ENCODE results near the gene F2RL1.
"Not testable (repeated sequence)": the region's sequence is repeated elsewhere in the genome, so short reads cannot be mapped to it uniquely, and the experiment has no call there.

Gene F2RL1

GRCh38 chr5:76808141-76808691 lies 10.6 kb upstream of the F2RL1 start:
- DNase-seq = no peak

GRCh38 chr5:76809141-76809540 lies 9.7 kb upstream of the F2RL1 start:
- no peak for DNase-seq

DNA sequence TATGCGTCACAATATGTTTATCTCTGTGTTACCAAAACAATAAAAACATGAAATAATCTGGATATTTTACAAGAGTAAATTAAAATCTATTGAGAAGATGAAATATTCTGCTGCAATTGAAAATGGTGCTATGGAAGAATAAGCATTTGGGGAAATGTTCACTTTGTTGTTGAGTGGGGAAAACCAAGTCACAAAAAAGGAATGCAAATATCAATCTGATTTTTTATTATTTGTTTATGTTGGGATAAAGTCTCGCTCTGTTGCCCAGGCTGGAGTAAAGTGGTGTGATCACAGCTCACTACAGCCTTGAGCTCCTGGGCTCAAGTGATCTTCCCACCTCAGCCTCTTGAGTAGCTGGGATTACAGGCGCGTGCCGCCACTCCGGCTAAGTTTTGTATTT lies 8.6 kb upstream of the F2RL1 start:
- DNase-seq = no peak

- DNase-seq = no peak
Observed at GRCh38 chr5:76811214-76811613, 7.6 kb upstream of the F2RL1 start.

DNA sequence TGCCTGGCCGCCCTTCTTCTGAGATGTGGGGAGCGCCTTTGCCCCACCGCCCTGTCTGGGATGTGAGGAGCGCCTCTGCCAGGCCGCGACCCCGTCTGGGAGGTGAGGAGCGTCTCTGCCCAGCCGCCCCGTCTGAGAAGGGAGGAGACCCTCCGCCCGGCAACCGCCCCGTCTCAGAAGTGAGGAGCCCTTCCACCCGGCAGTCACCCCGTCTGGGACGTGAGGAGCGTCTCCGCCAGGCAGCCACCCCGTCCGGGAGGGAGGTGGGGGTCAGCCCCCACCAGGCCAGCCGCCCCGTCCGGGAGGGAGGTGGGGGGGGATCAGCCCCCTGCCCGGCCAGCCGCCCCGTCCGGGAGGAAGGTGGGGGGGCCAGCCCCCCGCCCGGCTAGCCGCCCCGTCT lies 6.6 kb upstream of the F2RL1 start:
- DNase-seq = not testable (repeated sequence)

- no peak for DNase-seq
Observed at GRCh38 chr5:76813982-76814562, 4.8 kb upstream of the F2RL1 start.

- DNase-seq = no peak
Observed at GRCh38 chr5:76816110-76816831, 2.6 kb upstream of the F2RL1 start.

- DNase-seq = no peak
Observed at GRCh38 chr5:76819851-76820525, 1.2 kb downstream of the F2RL1 start.

GRCh38 chr5:76820526-76820890 lies 1.7 kb downstream of the F2RL1 start:
- DNase-seq = no peak

GRCh38 chr5:76821136-76821535 lies 2.3 kb downstream of the F2RL1 start:
- DNase-seq = no peak

DNA sequence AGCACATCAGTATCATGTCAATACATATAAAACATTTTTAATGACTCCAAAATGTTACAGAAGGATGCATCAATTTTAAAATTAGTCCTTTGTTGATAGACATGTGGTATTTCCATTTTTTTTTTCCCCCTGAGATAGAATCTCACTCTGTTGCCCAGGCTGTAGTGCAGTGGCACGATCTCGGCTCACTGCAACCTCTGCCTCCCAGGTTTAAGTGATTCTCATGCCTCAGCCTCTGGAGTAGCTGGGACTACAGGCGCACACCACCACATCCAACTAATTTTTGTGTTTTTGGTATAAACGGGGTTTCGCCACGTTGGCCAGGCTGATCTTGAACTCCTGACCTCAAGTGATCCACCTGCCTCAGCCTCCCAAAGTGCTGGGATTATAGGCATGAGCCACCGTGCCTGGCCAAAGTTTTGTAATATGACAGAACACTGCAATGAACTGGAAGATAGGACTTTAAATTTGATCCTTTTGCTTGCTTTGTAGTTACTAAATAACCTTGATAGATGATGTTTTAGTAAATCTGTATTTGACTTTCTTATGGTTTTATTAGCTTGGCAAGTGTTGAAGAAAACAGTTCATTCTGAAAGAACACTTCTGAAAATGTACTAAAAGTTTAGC lies 3.4 kb downstream of the F2RL1 start:
- DNase-seq = not testable (repeated sequence)

DNA sequence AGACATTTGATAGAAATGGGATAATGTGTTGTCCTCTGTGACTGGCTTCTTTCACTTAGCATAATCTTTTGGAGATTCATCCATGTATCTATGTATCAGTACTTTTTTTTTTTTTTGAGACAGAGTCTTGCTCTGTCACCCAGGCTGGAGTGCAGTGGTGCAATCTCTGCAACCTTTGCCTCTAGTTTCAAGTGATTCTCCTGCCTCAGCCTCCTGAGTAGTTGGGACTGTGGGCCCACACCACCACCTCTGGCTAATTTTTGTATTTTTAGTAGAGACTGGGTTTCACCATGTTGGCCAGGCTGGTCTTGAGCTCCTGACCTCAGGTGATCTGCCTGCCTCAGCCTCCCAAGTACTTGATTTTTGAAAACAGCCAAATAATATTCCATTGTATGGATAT lies 7.6 kb downstream of the F2RL1 start:
- DNase-seq = not testable (repeated sequence)

DNA sequence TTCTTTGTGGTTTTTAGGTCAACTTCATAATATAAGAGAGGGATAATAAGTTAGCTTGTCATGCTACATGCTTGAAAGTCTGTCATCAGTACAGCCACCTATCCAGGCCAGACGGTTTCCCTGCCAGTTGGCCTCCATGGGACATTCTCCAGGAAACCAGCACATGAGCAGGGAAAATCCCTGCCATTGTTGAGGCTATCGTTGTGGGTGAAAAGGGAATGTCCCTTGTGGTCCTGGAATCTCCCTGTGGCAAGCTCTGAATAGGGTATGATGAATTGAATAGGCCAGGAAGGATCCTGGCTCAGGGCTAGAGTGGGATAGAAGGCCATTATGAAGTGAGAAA lies 12.3 kb downstream of the F2RL1 start:
- no peak for DNase-seq

DNA sequence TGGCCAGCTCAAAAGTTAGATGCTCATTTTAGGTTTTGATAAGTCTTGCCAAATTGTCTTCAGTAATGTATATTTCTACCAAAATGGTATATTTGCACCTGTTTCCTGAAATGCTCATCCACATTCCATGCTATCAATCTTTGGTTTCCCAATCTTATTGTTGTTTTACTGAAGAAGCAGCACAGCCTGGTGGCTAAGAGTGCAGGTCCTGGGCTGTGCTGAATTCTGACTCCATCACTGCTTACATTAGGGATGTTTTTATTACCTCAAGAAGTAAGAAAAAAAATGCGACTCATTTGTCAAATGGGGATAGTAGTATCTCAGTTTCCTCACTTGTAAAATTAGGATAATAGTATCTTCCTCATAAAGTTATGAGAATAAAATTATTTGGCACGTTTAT lies 17.4 kb downstream of the F2RL1 start:
- no peak for DNase-seq

DNA sequence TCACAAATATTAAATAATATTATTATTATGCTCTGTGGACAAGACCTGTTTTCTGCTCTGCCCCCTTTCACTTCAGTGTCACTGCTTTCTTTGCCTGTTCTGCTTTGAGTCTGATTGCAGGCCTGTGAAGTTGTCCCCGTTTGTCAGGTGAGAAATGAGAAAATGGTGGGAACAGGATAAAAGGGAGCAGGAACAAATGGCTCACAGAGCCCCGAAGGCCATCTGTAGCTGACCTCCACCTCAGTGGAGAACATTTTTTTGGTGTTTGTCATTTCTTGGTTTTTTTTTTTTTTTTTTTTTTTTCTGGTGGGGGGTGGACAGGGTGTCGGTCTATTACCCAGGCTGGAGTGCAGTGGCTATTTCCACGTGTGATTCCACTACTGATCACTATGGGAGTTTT lies 17.8 kb downstream of the F2RL1 start:
- no peak for DNase-seq

DNA sequence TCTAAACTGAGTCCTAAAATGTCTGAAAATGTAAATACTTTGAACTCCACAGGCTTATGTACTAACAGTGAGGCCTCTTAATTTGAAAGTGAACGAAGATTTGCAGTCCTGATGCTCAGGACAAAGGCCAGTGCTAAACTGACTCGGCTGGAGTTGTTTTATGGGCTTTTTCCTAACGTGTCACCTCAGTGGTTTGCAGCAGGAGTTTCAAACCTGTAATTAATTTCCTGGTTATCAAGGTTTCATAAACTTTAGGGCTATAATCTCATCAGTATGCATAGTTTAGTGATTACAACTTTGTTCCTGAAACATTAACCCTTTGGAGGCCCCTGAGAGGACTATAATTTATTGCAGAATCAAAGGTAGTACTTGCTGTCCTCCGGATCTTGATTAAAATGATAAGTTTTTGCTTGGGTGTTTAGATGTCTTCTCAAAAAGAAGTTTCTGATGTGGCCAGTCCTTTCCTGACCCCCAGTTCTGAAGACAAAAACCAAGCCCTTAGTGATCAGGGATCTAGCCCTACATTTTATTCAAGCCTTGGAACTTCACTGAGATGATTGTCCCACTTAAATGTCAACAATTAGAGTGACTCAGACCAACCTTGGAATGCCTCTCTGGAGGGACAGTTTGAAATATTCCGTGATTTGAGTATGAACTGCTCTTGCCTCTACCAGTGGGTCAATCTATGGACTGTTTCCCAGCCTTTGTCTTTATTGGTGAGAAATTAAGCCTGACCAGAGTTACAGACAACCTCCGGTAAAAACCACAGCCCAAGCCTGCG lies 19.8 kb downstream of the F2RL1 start:
- DNase-seq = no peak

DNA sequence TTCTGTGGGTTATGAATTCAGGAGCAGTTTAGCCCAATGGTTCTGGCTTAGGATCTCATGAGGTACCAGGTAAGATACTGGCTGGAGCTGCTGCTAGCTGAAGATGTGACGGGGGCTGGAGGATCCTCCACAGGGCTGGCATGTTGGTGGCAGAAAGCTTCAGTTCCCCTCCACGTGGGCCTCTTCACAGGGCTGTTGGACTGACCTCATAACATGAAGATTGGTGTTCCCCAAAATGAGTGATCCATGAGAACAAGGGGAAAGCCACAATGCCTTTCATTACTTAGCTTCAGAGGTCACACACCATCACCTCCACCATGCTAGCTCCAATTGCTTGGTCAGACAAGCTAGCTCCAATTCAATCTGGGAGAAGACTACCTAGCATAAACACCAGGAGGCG lies 22.5 kb downstream of the F2RL1 start:
- no peak for DNase-seq

DNA sequence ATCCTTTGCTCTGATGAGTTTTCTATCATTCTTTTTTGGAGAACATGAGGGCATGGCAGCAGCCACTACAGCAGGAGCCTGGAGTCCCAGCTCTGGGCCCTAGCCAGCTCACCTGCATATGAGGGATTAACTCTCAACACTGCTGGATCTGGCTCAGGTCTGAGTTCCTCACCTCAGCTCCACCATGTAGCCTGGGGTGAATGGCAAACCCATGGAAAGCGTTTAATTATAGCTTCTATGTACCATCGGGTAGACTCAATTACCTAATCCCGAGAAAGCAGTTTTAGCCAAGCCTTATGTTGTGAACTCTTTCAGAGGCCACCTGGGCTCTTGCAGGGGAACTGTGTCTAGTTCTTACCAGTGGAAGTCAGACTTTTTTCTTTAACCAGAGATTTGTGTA lies 27.1 kb downstream of the F2RL1 start:
- no peak for DNase-seq

- DNase-seq = no peak
Observed at GRCh38 chr5:76849419-76850291, 30.8 kb downstream of the F2RL1 start, which contains the start of gene S100Z. TSS of gene S100Z (plus strand) at chr5:76850014. CDS start at chr5:76875360, 25,346 bp downstream.

GRCh38 chr5:76850543-76851145 lies 31.8 kb downstream of the F2RL1 start:
- DNase-seq = no peak

DNA sequence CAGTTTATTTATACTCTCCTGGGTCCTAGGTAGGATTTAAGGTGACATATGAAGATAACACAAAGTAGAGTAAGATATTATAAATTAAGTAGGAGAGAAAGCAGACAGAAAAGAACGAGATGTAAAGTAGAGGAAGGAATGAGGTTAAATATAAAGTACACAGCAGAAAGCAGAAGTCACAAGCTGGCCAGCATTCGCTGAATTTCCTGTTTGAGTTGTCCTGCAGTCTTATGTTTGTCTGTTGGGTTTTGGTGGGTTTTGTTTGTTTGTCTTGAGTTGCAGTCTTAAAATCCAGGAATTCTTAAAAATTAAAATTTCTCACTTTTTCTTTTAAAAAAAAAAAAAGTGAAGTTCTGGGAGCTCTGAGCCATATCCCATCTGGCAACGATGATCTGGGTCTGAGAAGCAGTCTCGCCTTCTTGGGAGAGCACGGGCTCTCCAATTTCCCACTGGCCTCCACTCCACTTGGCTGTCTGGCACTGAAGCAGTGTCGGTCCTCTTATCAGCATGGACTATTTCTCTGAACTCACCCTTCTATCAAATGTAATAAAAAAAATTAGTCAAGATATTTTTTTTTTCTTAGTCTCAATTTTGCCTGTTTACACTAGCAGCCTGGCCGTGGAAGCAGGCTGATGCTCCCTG lies 33.0 kb downstream of the F2RL1 start:
- no peak for DNase-seq

Data from NCI-H187 (cell line).